GM23338 (cell line): ENCODE results near the gene POU3F3. TPM values are rescaled to one million over a fixed set of nuclear protein-coding genes. Genes with fewer than 3 reads are reported as not detected.

ENCODE experiments used
- ATAC-seq: fragments of 200-7000 bp; cut with Tn5 transposase; 3 replicates; pipeline ENCODE4 v1.9.1; 2020
- DNase-seq: peaks from one replicate; pipeline ENCODE4 v3.0.0-alpha.2; 2015; ENCODE audit warnings: low spot score
- H2AFZ ChIP-seq: fragments of 200-600 bp; sonication (generic); 2 replicates; pipeline ENCODE4 v1.8.0; 2016; ENCODE audit warnings: antibody characterized with exemption, mild to moderate bottlenecking, moderate library complexity
- H3F3A ChIP-seq: fragments of 200-600 bp; sonication (generic); replicated peaks from 2 replicates; pipeline ENCODE4 v1.8.0; 2017; ENCODE audit warnings: antibody characterized with exemption, mixed run types, low read depth
- H3K27ac ChIP-seq: fragments of 200-600 bp; sonication (generic); 2 replicates; pipeline ENCODE4 v1.6.1; 2016; ENCODE audit warnings: low read depth
- H3K27me3 ChIP-seq: fragments of 200-600 bp; sonication (generic); 2 replicates; pipeline ENCODE4 v1.8.0; 2016; ENCODE audit warnings: mild to moderate bottlenecking, mixed run types, moderate library complexity; ENCODE audit not compliant: insufficient read depth
- H3K36me3 ChIP-seq: fragments of 200-600 bp; sonication (generic); 2 replicates; pipeline ENCODE4 v1.8.0; 2016; ENCODE audit warnings: mild to moderate bottlenecking; ENCODE audit not compliant: insufficient read depth
- H3K4me1 ChIP-seq: fragments of 200-600 bp; sonication (generic); 2 replicates; pipeline ENCODE4 v1.8.0; 2016; ENCODE audit warnings: mild to moderate bottlenecking, moderate library complexity; ENCODE audit not compliant: insufficient read depth
- H3K4me2 ChIP-seq: fragments of 200-600 bp; sonication (generic); 2 replicates; pipeline ENCODE4 v1.7.1; 2017; ENCODE audit warnings: mixed run types
- H3K4me3 ChIP-seq: fragments of 200-600 bp; sonication (generic); 2 replicates; pipeline ENCODE4 v1.6.1; 2016; ENCODE audit warnings: mixed run types
- H3K79me2 ChIP-seq: fragments of 200-600 bp; sonication (generic); replicated peaks from 2 replicates; pipeline ENCODE4 v1.8.0; 2017; ENCODE audit warnings: mild to moderate bottlenecking; ENCODE audit not compliant: insufficient read depth
- H3K9me2 ChIP-seq: fragments of 200-600 bp; sonication (generic); 2 replicates; pipeline ENCODE4 v1.8.0; 2017; ENCODE audit not compliant: insufficient read depth
- H4K20me1 ChIP-seq: fragments of 200-600 bp; sonication (generic); replicated peaks from 2 replicates; pipeline ENCODE4 v1.8.0; 2017; ENCODE audit warnings: mild to moderate bottlenecking; ENCODE audit not compliant: insufficient read depth
- H3K27ac Mint-ChIP-seq: 2 replicates; pipeline ENCODE4 v1.8.0; 2020; ENCODE audit warnings: inconsistent platforms, mild to moderate bottlenecking, moderate library complexity, mixed read lengths
- H3K27me3 Mint-ChIP-seq: 3 replicates; pipeline ENCODE4 v1.8.0; 2022; ENCODE audit warnings: low read depth, mild to moderate bottlenecking, moderate library complexity, mixed read lengths, inconsistent platforms; ENCODE audit not compliant: insufficient read depth, poor library complexity
- H3K36me3 Mint-ChIP-seq: 3 replicates; pipeline ENCODE4 v1.8.0; 2021; ENCODE audit warnings: low read depth, mild to moderate bottlenecking, inconsistent platforms, moderate library complexity, mixed read lengths
- H3K4me1 Mint-ChIP-seq: 3 replicates; pipeline ENCODE4 v1.8.0; 2020; ENCODE audit warnings: mild to moderate bottlenecking, inconsistent platforms, mixed read lengths
- H3K4me3 Mint-ChIP-seq: 3 replicates; pipeline ENCODE4 v1.8.0; 2021; ENCODE audit warnings: moderate library complexity, mild to moderate bottlenecking, inconsistent platforms, mixed read lengths
- H3K9me3 Mint-ChIP-seq: 3 replicates; pipeline ENCODE4 v1.8.0; 2020; ENCODE audit warnings: moderate library complexity, mild to moderate bottlenecking, inconsistent platforms, mixed read lengths
- CREB1 ChIP-seq: fragments of 250-450 bp; sonication (Bioruptor Pico); IDR thresholded peaks from 2 replicates; pipeline ENCODE4 v1.5.0; 2020; ENCODE audit warnings: low read depth, mild to moderate bottlenecking, moderate library complexity
- EZH2 ChIP-seq: fragments of 200-600 bp; sonication (generic); IDR thresholded peaks from one replicate; pipeline ENCODE4 v1.8.0; 2017; ENCODE audit warnings: antibody characterized with exemption, mild to moderate bottlenecking, low read depth; ENCODE audit not compliant: unreplicated experiment
- STAT1 ChIP-seq: IDR thresholded peaks from one replicate; pipeline ENCODE4 v1.6.1; 2016; ENCODE audit warnings: antibody characterized with exemption; ENCODE audit not compliant: unreplicated experiment
- ZNF114 ChIP-seq: fragments of 250-450 bp; sonication (Bioruptor Pico); IDR thresholded peaks from 2 replicates; pipeline ENCODE4 v1.5.0; 2020; ENCODE audit warnings: mild to moderate bottlenecking, moderate library complexity
- polyA plus RNA-seq: library from polyadenylated mRNA; unstranded; fragments of >200 nt; fragmentation: Nextera tagmentation; extraction: Ambion mirVana; gene quantifications from 2 replicates; pipeline ENCODE4 v1.2.1, GENCODE V29; 2016
- total RNA-seq: library from RNA; depleted of rRNA; stranded (reverse); fragments of >200 nt; shearing (Covaris generic); gene quantifications from 2 replicates; pipeline ENCODE4 v1.2.3, GENCODE V29; 2014
- TF ChIP-seq, protein P1 (sequence below), 2 experiments: fragments of 200-600 bp in 1 of 2; sonication (generic) in 1 of 2; conservative IDR thresholded peaks; 2 replicates each; pipeline versions ENCODE4 v1.5.1 to v1.6.1; 2016 to 2017; ENCODE audit warnings: antibody characterized with exemption in 2 of 2, low read depth in 2 of 2, mild to moderate bottlenecking in 2 of 2, moderate library complexity in 1 of 2
- TF ChIP-seq, protein P2 (sequence below): fragments of 250-450 bp; sonication (Bioruptor Pico); IDR thresholded peaks from 2 replicates; pipeline ENCODE4 v1.5.0; 2020; ENCODE audit warnings: mild to moderate bottlenecking, moderate library complexity
- TF ChIP-seq, protein P3 (sequence below): IDR thresholded peaks from one replicate; pipeline ENCODE4 v1.6.1; 2018; ENCODE audit warnings: antibody characterized with exemption; ENCODE audit not compliant: unreplicated experiment

The POU3F3 gene
- total and polyA plus RNA-seq, 2 experiments from 2014 or later, result 0.06 to 0.24 TPM

DNA sequence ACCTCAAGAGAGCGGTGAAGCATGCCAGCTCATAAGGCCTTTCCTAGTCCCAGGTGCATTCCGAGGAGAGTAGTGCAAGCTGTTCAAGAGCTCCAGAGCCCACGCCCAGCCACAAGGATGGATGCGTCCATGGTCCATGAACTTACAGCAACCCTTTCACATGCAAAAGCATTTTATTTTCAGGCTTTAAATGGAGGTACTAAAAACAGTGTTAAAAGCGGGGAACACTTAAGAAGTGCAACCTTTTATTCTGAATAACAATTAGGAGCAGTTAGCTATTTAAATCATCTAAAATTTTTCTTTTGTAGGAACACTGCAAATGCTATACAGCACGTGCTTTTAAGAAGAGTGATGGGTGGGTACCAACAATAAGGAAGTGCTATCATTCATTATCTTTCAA, 33.8 kb downstream of the POU3F3 start:
- TF ChIP-seq ZNF114 (CRISPR knock-in tag) (no peak), STAT1 (no peak), EZH2 (no peak)
- TF ChIP-seq, protein P1, sequence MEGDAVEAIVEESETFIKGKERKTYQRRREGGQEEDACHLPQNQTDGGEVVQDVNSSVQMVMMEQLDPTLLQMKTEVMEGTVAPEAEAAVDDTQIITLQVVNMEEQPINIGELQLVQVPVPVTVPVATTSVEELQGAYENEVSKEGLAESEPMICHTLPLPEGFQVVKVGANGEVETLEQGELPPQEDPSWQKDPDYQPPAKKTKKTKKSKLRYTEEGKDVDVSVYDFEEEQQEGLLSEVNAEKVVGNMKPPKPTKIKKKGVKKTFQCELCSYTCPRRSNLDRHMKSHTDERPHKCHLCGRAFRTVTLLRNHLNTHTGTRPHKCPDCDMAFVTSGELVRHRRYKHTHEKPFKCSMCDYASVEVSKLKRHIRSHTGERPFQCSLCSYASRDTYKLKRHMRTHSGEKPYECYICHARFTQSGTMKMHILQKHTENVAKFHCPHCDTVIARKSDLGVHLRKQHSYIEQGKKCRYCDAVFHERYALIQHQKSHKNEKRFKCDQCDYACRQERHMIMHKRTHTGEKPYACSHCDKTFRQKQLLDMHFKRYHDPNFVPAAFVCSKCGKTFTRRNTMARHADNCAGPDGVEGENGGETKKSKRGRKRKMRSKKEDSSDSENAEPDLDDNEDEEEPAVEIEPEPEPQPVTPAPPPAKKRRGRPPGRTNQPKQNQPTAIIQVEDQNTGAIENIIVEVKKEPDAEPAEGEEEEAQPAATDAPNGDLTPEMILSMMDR (conservative IDR thresholded peaks at IDR 0.05; ENCODE audit: low read depth in 2 of 2), result no peak
- H3K9me2 ChIP-seq, result peaks cover 20% of the 10 kb centered on the region
- Mint-ChIP-seq H3K27ac (no peak overlapping the region), H3K4me3 (no peak overlapping the region), H3K36me3 (no peaks in the 10 kb centered on the region), H3K9me3 (no peaks in the 10 kb centered on the region), H3K27me3 (peaks cover 5% of the 10 kb centered on the region), H3K4me1 (peaks cover 29% of the 10 kb centered on the region)
- no peak overlapping the region for H3K4me2 ChIP-seq
- no peak overlapping the region for H2AFZ ChIP-seq
- H3F3A ChIP-seq, result no peaks in the 10 kb centered on the region
- no peak overlapping the region for H3K4me3 ChIP-seq
- H3K36me3 ChIP-seq, result no peaks in the 10 kb centered on the region
- peaks cover 18% of the 10 kb centered on the region; the same call in 1 of the 2 replicates for H3K4me1 ChIP-seq
- DNase-seq (no peak), ATAC-seq (no peak)
- no peaks in the 10 kb centered on the region for H3K27me3 ChIP-seq
- no peaks in the 10 kb centered on the region for H3K79me2 ChIP-seq
- H4K20me1 ChIP-seq, result no peaks in the 10 kb centered on the region
- no peak overlapping the region for H3K27ac ChIP-seq

DNA sequence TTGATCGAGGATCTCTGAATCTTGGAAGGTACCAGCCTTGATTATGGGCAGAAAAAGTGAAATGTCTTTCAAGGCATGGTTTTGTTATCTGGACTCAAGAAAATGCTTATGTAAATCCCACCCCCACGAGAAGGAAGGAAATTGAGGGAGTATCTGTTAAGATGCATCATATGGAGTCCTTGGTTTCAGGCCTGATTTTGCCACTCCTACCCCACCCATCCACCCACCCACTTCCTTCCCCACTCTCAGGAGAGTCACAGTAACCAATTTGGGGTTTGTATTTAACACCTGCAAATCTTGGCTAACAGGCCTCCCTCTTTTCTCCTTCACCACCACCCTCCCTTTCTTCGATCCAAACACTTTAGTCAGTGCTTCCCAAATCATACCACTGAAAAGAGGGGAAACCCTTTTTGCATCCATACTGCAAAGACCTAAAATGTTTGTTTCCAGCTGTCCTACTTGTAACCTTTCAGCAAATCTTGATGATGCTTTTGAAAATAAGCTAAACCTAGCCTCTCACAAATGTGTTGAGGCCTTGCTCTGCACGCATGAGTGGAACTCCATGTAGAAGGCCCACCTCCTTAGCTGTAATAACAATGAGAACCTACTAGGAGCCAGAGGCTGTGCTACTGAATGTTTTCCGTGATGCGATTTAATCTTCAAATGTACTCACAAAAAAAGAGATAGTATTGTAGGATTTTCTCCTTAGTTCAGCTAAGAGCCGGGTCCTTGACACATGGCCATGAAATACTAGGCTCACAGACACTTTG, 34.8 kb downstream of the POU3F3 start:
- peaks cover 25% of the 10 kb centered on the region for H3K4me1 Mint-ChIP-seq
- H3K4me3 Mint-ChIP-seq, result no peak overlapping the region
- no peak overlapping the region for H3K4me2 ChIP-seq
- H2AFZ ChIP-seq, result peak overlapping the region; percentile 93
- no peak overlapping the region for H3K27ac ChIP-seq
- peaks cover 18% of the 10 kb centered on the region; the same call in 1 of the 2 replicates for H3K4me1 ChIP-seq
- H3F3A ChIP-seq, result no peaks in the 10 kb centered on the region
- H3K9me3 Mint-ChIP-seq, result no peaks in the 10 kb centered on the region
- H3K9me2 ChIP-seq, result peaks cover 20% of the 10 kb centered on the region
- no peak overlapping the region for H3K4me3 ChIP-seq
- ATAC-seq (no peak), DNase-seq (no peak)
- H3K36me3 Mint-ChIP-seq, result no peaks in the 10 kb centered on the region
- no peaks in the 10 kb centered on the region for H3K27me3 ChIP-seq
- no peaks in the 10 kb centered on the region for H4K20me1 ChIP-seq
- H3K27me3 Mint-ChIP-seq, result peaks cover 5% of the 10 kb centered on the region
- H3K36me3 ChIP-seq, result no peaks in the 10 kb centered on the region
- no peaks in the 10 kb centered on the region for H3K79me2 ChIP-seq
- H3K27ac Mint-ChIP-seq, result no peak overlapping the region
- TF ChIP-seq, protein P2, sequence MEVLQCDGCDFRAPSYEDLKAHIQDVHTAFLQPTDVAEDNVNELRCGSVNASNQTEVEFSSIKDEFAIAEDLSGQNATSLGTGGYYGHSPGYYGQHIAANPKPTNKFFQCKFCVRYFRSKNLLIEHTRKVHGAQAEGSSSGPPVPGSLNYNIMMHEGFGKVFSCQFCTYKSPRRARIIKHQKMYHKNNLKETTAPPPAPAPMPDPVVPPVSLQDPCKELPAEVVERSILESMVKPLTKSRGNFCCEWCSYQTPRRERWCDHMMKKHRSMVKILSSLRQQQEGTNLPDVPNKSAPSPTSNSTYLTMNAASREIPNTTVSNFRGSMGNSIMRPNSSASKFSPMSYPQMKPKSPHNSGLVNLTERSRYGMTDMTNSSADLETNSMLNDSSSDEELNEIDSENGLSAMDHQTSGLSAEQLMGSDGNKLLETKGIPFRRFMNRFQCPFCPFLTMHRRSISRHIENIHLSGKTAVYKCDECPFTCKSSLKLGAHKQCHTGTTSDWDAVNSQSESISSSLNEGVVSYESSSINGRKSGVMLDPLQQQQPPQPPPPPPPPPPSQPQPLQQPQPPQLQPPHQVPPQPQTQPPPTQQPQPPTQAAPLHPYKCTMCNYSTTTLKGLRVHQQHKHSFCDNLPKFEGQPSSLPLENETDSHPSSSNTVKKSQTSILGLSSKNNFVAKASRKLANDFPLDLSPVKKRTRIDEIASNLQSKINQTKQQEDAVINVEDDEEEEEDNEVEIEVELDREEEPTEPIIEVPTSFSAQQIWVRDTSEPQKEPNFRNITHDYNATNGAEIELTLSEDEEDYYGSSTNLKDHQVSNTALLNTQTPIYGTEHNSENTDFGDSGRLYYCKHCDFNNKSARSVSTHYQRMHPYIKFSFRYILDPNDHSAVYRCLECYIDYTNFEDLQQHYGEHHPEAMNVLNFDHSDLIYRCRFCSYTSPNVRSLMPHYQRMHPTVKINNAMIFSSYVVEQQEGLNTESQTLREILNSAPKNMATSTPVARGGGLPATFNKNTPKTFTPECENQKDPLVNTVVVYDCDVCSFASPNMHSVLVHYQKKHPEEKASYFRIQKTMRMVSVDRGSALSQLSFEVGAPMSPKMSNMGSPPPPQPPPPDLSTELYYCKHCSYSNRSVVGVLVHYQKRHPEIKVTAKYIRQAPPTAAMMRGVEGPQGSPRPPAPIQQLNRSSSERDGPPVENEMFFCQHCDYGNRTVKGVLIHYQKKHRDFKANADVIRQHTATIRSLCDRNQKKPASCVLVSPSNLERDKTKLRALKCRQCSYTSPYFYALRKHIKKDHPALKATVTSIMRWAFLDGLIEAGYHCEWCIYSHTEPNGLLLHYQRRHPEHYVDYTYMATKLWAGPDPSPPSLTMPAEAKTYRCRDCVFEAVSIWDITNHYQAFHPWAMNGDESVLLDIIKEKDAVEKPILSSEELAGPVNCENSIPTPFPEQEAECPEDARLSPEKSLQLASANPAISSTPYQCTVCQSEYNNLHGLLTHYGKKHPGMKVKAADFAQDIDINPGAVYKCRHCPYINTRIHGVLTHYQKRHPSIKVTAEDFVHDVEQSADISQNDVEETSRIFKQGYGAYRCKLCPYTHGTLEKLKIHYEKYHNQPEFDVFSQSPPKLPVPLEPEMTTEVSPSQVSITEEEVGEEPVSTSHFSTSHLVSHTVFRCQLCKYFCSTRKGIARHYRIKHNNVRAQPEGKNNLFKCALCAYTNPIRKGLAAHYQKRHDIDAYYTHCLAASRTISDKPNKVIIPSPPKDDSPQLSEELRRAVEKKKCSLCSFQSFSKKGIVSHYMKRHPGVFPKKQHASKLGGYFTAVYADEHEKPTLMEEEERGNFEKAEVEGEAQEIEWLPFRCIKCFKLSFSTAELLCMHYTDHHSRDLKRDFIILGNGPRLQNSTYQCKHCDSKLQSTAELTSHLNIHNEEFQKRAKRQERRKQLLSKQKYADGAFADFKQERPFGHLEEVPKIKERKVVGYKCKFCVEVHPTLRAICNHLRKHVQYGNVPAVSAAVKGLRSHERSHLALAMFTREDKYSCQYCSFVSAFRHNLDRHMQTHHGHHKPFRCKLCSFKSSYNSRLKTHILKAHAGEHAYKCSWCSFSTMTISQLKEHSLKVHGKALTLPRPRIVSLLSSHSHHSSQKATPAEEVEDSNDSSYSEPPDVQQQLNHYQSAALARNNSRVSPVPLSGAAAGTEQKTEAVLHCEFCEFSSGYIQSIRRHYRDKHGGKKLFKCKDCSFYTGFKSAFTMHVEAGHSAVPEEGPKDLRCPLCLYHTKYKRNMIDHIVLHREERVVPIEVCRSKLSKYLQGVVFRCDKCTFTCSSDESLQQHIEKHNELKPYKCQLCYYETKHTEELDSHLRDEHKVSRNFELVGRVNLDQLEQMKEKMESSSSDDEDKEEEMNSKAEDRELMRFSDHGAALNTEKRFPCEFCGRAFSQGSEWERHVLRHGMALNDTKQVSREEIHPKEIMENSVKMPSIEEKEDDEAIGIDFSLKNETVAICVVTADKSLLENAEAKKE (CRISPR knock-in tag), result no peak
- TF ChIP-seq CREB1, result no peak
- TF ChIP-seq, protein P3, sequence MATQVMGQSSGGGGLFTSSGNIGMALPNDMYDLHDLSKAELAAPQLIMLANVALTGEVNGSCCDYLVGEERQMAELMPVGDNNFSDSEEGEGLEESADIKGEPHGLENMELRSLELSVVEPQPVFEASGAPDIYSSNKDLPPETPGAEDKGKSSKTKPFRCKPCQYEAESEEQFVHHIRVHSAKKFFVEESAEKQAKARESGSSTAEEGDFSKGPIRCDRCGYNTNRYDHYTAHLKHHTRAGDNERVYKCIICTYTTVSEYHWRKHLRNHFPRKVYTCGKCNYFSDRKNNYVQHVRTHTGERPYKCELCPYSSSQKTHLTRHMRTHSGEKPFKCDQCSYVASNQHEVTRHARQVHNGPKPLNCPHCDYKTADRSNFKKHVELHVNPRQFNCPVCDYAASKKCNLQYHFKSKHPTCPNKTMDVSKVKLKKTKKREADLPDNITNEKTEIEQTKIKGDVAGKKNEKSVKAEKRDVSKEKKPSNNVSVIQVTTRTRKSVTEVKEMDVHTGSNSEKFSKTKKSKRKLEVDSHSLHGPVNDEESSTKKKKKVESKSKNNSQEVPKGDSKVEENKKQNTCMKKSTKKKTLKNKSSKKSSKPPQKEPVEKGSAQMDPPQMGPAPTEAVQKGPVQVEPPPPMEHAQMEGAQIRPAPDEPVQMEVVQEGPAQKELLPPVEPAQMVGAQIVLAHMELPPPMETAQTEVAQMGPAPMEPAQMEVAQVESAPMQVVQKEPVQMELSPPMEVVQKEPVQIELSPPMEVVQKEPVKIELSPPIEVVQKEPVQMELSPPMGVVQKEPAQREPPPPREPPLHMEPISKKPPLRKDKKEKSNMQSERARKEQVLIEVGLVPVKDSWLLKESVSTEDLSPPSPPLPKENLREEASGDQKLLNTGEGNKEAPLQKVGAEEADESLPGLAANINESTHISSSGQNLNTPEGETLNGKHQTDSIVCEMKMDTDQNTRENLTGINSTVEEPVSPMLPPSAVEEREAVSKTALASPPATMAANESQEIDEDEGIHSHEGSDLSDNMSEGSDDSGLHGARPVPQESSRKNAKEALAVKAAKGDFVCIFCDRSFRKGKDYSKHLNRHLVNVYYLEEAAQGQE, result no peak
